MM.1S (cell line): ENCODE results near the gene HTR3D.

Source experiments
- DNase-seq: peaks from one replicate; pipeline ENCODE4 v3.0.0-alpha.2; 2015
- H2AFZ ChIP-seq: fragments of 300-600 bp; sonication (generic); 2 replicates; pipeline ENCODE4 v1.6.0; 2016; ENCODE audit warnings: antibody characterized with exemption, low read length
- H3F3A ChIP-seq: fragments of 300-600 bp; sonication (generic); 2 replicates; pipeline ENCODE4 v1.6.1; 2016; ENCODE audit warnings: mild to moderate bottlenecking, antibody characterized with exemption, low read length, moderate library complexity, mixed read lengths; ENCODE audit not compliant: insufficient read depth
- H3K27ac ChIP-seq: fragments of 300-600 bp; sonication (generic); 2 replicates; pipeline ENCODE4 v1.5.1; 2016; ENCODE audit warnings: mild to moderate bottlenecking, low read length
- H3K27me3 ChIP-seq: fragments of 300-600 bp; sonication (generic); replicated peaks from 2 replicates; pipeline ENCODE4 v1.6.0; 2016; ENCODE audit warnings: low read length; ENCODE audit not compliant: insufficient read depth
- H3K36me3 ChIP-seq: fragments of 300-600 bp; sonication (generic); replicated peaks from 2 replicates; pipeline ENCODE4 v1.6.1; 2016; ENCODE audit warnings: mild to moderate bottlenecking, low read length, mixed read lengths; ENCODE audit not compliant: insufficient read depth
- H3K4me1 ChIP-seq: fragments of 300-600 bp; sonication (generic); 2 replicates; pipeline ENCODE4 v1.6.1; 2016; ENCODE audit warnings: low read length, mixed read lengths
- H3K4me2 ChIP-seq: fragments of 300-600 bp; sonication (generic); 2 replicates; pipeline ENCODE4 v1.6.0; 2016; ENCODE audit warnings: low read depth, low read length
- H3K4me3 ChIP-seq: fragments of 300-600 bp; sonication (generic); 2 replicates; pipeline ENCODE4 v1.5.1; 2016; ENCODE audit warnings: low read length, mixed read lengths
- H3K79me2 ChIP-seq: fragments of 300-600 bp; sonication (generic); 2 replicates; pipeline ENCODE4 v1.6.1; 2016; ENCODE audit warnings: mixed run types, low read length, mixed read lengths
- H3K9ac ChIP-seq: fragments of 300-600 bp; sonication (generic); 2 replicates; pipeline ENCODE4 v1.6.1; 2016; ENCODE audit warnings: low read length, mixed read lengths
- H3K9me2 ChIP-seq: fragments of 300-600 bp; sonication (generic); replicated peaks from 2 replicates; pipeline ENCODE4 v1.6.1; 2016; ENCODE audit warnings: mild to moderate bottlenecking, low read length, mixed read lengths; ENCODE audit not compliant: insufficient read depth
- H3K9me3 ChIP-seq: fragments of 300-600 bp; sonication (generic); replicated peaks from 2 replicates; pipeline ENCODE4 v1.6.1; 2016; ENCODE audit warnings: mild to moderate bottlenecking, low read length, mixed read lengths; ENCODE audit not compliant: insufficient read depth
- H4K20me1 ChIP-seq: fragments of 300-600 bp; sonication (generic); 2 replicates; pipeline ENCODE4 v1.6.1; 2016; ENCODE audit warnings: mild to moderate bottlenecking, low read length, moderate library complexity, mixed read lengths; ENCODE audit not compliant: insufficient read depth
- CTCF ChIP-seq: fragments of 300-600 bp; sonication (generic); IDR thresholded peaks from 2 replicates; pipeline ENCODE4 v1.5.1; 2016; ENCODE audit warnings: antibody characterized with exemption, low read length, mixed read lengths
- EZH2 ChIP-seq: fragments of 300-600 bp; sonication (generic); optimal IDR thresholded peaks from 2 replicates; pipeline ENCODE3; 2017; ENCODE audit warnings: low read depth, mild to moderate bottlenecking, antibody characterized with exemption, low read length, mixed read lengths
- EZH2phosphoT487 ChIP-seq: fragments of 300-600 bp; sonication (generic); IDR thresholded peaks from 2 replicates; pipeline ENCODE4 v1.6.1; 2018; ENCODE audit warnings: antibody characterized with exemption, low read length

Gene HTR3D

GRCh38 chr3:184073621-184074020 lies 42.1 kb downstream of the HTR3D start:
- H3K4me2 ChIP-seq: no peak overlapping the region
- H3K9me2 ChIP-seq: no peaks in the 10 kb centered on the region
- H3K4me1 ChIP-seq: no peaks in the 10 kb centered on the region
- H3K9me3 ChIP-seq: no peaks in the 10 kb centered on the region
- H3K36me3 ChIP-seq: no peaks in the 10 kb centered on the region
- H4K20me1 ChIP-seq: no peaks in the 10 kb centered on the region
- TF ChIP-seq EZH2phosphoT487 (no peak), CTCF (no peak), EZH2 (no peak)
- no peak overlapping the region for H3K4me3 ChIP-seq
- no peak overlapping the region for H2AFZ ChIP-seq
- no peak overlapping the region for H3K9ac ChIP-seq
- no peaks in the 10 kb centered on the region for H3F3A ChIP-seq
- no peaks in the 10 kb centered on the region for H3K27me3 ChIP-seq
- no peaks in the 10 kb centered on the region for H3K79me2 ChIP-seq
- no peak overlapping the region for H3K27ac ChIP-seq
- DNase-seq: no peak

GRCh38 chr3:184075901-184076300 lies 44.4 kb downstream of the HTR3D start:
- Histone ChIP-seq H3K4me1 (no peaks in the 10 kb centered on the region), H3K4me3 (no peak overlapping the region), H3K36me3 (no peaks in the 10 kb centered on the region), H2AFZ (no peak overlapping the region), H3K27me3 (no peaks in the 10 kb centered on the region), H3K9ac (no peak overlapping the region), H3F3A (no peaks in the 10 kb centered on the region), H3K27ac (no peak overlapping the region), H4K20me1 (no peaks in the 10 kb centered on the region), H3K9me3 (no peaks in the 10 kb centered on the region), H3K4me2 (no peak overlapping the region), H3K9me2 (no peaks in the 10 kb centered on the region), H3K79me2 (no peaks in the 10 kb centered on the region)
- DNase-seq: no peak
- TF ChIP-seq CTCF: no peak
- TF ChIP-seq EZH2phosphoT487: no peak
- TF ChIP-seq EZH2: no peak

GRCh38 chr3:184077881-184078280 lies 46.3 kb downstream of the HTR3D start:
- Histone ChIP-seq H3K9me2 (no peaks in the 10 kb centered on the region), H3K79me2 (no peaks in the 10 kb centered on the region), H3K4me3 (no peak overlapping the region), H2AFZ (no peak overlapping the region), H3K9ac (no peak overlapping the region), H3K4me2 (no peak overlapping the region), H3K27ac (no peak overlapping the region), H3K9me3 (no peaks in the 10 kb centered on the region), H3K4me1 (no peaks in the 10 kb centered on the region), H3K27me3 (no peaks in the 10 kb centered on the region), H3K36me3 (no peaks in the 10 kb centered on the region), H3F3A (no peaks in the 10 kb centered on the region), H4K20me1 (no peaks in the 10 kb centered on the region)
- no peak for DNase-seq
- TF ChIP-seq CTCF (no peak), EZH2 (no peak), EZH2phosphoT487 (no peak)
